K562 (cell line): ENCODE measurements around the gene ATE1. TPM values are rescaled to one million over a fixed set of nuclear protein-coding genes. Genes with fewer than 3 reads are reported as not detected.

Experiments used
- ARNT ChIP-seq, 2 experiments: fragments of 450-650 bp; IDR thresholded peaks; 2 replicates each; pipeline ENCODE4 v1.6.1; 2016; ENCODE audit warnings: mild to moderate bottlenecking in 1 of 2
- CHD1 ChIP-seq: fragments of 200-600 bp; sonication (generic); IDR thresholded peaks from one replicate; pipeline ENCODE4 v1.6.1; 2012; ENCODE audit warnings: mild to moderate bottlenecking, moderate library complexity, low read length, inconsistent platforms
- CTBP1 ChIP-seq: fragments of 450-650 bp; IDR thresholded peaks from 2 replicates; pipeline ENCODE4 v1.6.1; 2016; ENCODE audit warnings: borderline replicate concordance
- E2F4 ChIP-seq: sonication (generic); formaldehyde crosslinking; IDR thresholded peaks from 2 replicates; pipeline ENCODE4 v1.8.0; 2022; ENCODE audit warnings: mild to moderate bottlenecking, low read depth, missing genetic modification reagents
- HDGF ChIP-seq: fragments of 450-650 bp; IDR thresholded peaks from 2 replicates; pipeline ENCODE4 v1.6.1; 2016
- HNRNPLL ChIP-seq: fragments of 200-400 bp; formaldehyde crosslinking; IDR thresholded peaks from 2 replicates; pipeline ENCODE4 v1.6.1; 2017; ENCODE audit warnings: low read length, low read depth, mild to moderate bottlenecking; ENCODE audit not compliant: poor library complexity, severe bottlenecking
- ILF3 ChIP-seq: fragments of 450-650 bp; IDR thresholded peaks from 2 replicates; pipeline ENCODE4 v1.6.1; 2018; ENCODE audit warnings: antibody characterized with exemption, mild to moderate bottlenecking, moderate library complexity, borderline replicate concordance
- MBD1 ChIP-seq: fragments of 250-450 bp; sonication (Bioruptor Pico); IDR thresholded peaks from 2 replicates; pipeline ENCODE4 v1.8.0; 2022; ENCODE audit warnings: inconsistent platforms
- MYBL2 ChIP-seq, 2 experiments: fragments of 450-650 bp in 1 of 2; sonication (generic) in 1 of 2; formaldehyde crosslinking in 1 of 2; IDR thresholded peaks; 2 replicates each; pipeline versions ENCODE4 v1.6.1 to v1.8.1; 2017 to 2022; ENCODE audit warnings: borderline replicate concordance in 1 of 2, inconsistent platforms in 1 of 2, low read depth in 1 of 2, mild to moderate bottlenecking in 1 of 2, missing genetic modification reagents in 1 of 2, moderate library complexity in 1 of 2
- NELFE ChIP-seq: IDR thresholded peaks from 2 replicates; pipeline ENCODE4 v1.6.1; 2011; ENCODE audit warnings: mild to moderate bottlenecking; ENCODE audit not compliant: insufficient read depth, insufficient read length
- NFATC3 ChIP-seq: fragments of 450-650 bp; IDR thresholded peaks from 2 replicates; pipeline ENCODE4 v1.6.1; 2017; ENCODE audit warnings: mild to moderate bottlenecking
- RNF219 ChIP-seq: fragments of 250-450 bp; sonication (Bioruptor Pico); IDR thresholded peaks from 2 replicates; pipeline ENCODE4 v1.5.0; 2022; ENCODE audit warnings: mild to moderate bottlenecking
- TAF15 ChIP-seq: fragments of 200-400 bp; formaldehyde crosslinking; IDR thresholded peaks from 2 replicates; pipeline ENCODE4 v1.6.1; 2017; ENCODE audit warnings: mild to moderate bottlenecking, low read depth, low read length, moderate library complexity
- TFE3 ChIP-seq: fragments of 450-650 bp; formaldehyde crosslinking; IDR thresholded peaks from 2 replicates; pipeline ENCODE4 v1.4.0; 2020; ENCODE audit warnings: mild to moderate bottlenecking, mixed read lengths
- ZKSCAN8 ChIP-seq: fragments of 200-800 bp; sonication (Bioruptor generic); IDR thresholded peaks from 2 replicates; pipeline ENCODE4 v1.6.1; 2016; ENCODE audit warnings: missing genetic modification characterization, missing compliant biosample characterization
- ZNF140 ChIP-seq: fragments of 250-450 bp; sonication (Bioruptor Pico); IDR thresholded peaks from 2 replicates; pipeline ENCODE4 v1.8.0; 2021; ENCODE audit warnings: moderate library complexity, mild to moderate bottlenecking, inconsistent platforms
- ZNF277 ChIP-seq: fragments of 250-450 bp; sonication (Bioruptor Pico); IDR thresholded peaks from 2 replicates; pipeline ENCODE4 v1.8.0; 2022; ENCODE audit warnings: inconsistent platforms, mild to moderate bottlenecking, moderate library complexity, borderline replicate concordance
- ZNF3 ChIP-seq: fragments of 250-450 bp; sonication (Bioruptor Pico); IDR thresholded peaks from 2 replicates; pipeline ENCODE4 v1.5.0; 2021; ENCODE audit warnings: mild to moderate bottlenecking, moderate library complexity
- ZNF583 ChIP-seq: fragments of 250-450 bp; sonication (Bioruptor Pico); IDR thresholded peaks from 2 replicates; pipeline ENCODE4 v1.4.0; 2020
- ZNF76 ChIP-seq: fragments of 250-450 bp; sonication (Bioruptor Pico); IDR thresholded peaks from 2 replicates; pipeline ENCODE4 v1.4.0; 2020; ENCODE audit warnings: mild to moderate bottlenecking, moderate library complexity, borderline replicate concordance
- ZNF785 ChIP-seq: fragments of 250-450 bp; sonication (Bioruptor Pico); IDR thresholded peaks from 2 replicates; pipeline ENCODE4 v1.4.0; 2020; ENCODE audit warnings: mild to moderate bottlenecking
- polyA plus RNA-seq, 8 experiments: library from polyadenylated mRNA; depleted of rRNA in 4 of 8; stranded (reverse) in 5 of 8; unstranded in 3 of 8; fragments of >200 nt; fragmentation: Nextera tagmentation in 2 of 8; fragmentation: Illumina TruSeq in 1 of 8; extraction: Ambion mirVana in 2 of 8; extraction: Trizol in 1 of 8; gene quantifications; 2 replicates each; pipeline versions ENCODE4 v1.2.1 to v1.2.3, GENCODE V29; 2011 to 2014; ENCODE audit warnings: inconsistent platforms in 1 of 8, missing spikeins in 1 of 8
- total RNA-seq, 7 experiments: library from RNA; depleted of rRNA in 6 of 7; stranded (reverse); fragments of >200 nt in 6 of 7; fragmentation: Illumina TruSeq in 2 of 7; extraction: Trizol in 2 of 7; gene quantifications; 2 replicates each; pipeline versions ENCODE4 v1.2.1 to v1.2.3, GENCODE V29; 2011 to 2021; ENCODE audit warnings: low replicate concordance in 1 of 7

The ATE1 gene
- total and polyA plus RNA-seq, 9 of the 15 experiments (the other 6 are each of a cell fraction or from before 2014, with no cell fraction given), result 3.0 to 14.2 (median 8.8) TPM

GRCh38 chr10:121927841-121928527 is at the start of gene ATE1 (continued):
- no peak for TF ChIP-seq MBD1
- TF ChIP-seq TAF15, result no peak
- no peak for TF ChIP-seq TFE3 (CRISPR knock-in tag)
- TF ChIP-seq HDGF, result no peak
- TF ChIP-seq ZNF785 (CRISPR knock-in tag), result no peak
- no peak for TF ChIP-seq ZNF140
- TF ChIP-seq ZNF277 (CRISPR knock-in tag), result no peak
- no peak for TF ChIP-seq RNF219 (CRISPR knock-in tag)
- TF ChIP-seq NFATC3, result no peak
- no peak for TF ChIP-seq ARNT (IDR thresholded peaks at IDR 0.05)
- TF ChIP-seq HNRNPLL, result no peak
- peak; percentile 51; the same call in 1 of the 2 replicates for TF ChIP-seq ZNF76 (CRISPR knock-in tag)
- peak; percentile 26; the same call in 1 of the 2 replicates for TF ChIP-seq CTBP1
- TF ChIP-seq MYBL2 (IDR thresholded peaks at IDR 0.05; ENCODE audit: low read depth), result no peak
- TF ChIP-seq MYBL2 (CRISPR knock-in tag; IDR thresholded peaks at IDR 0.05; ENCODE audit: borderline replicate concordance), result no peak
- no peak for TF ChIP-seq ZNF3 (CRISPR knock-in tag)
- no peak for TF ChIP-seq ZNF583 (CRISPR knock-in tag)
- peak; percentile 30 for TF ChIP-seq CHD1
- no peak for TF ChIP-seq E2F4 (CRISPR knock-in tag)
- no peak for TF ChIP-seq ILF3
- TF ChIP-seq ZKSCAN8 (CRISPR knock-in tag), result no peak
- no peak for TF ChIP-seq NELFE
